ENCODE data around the gene NDUFAF2. TPM values are rescaled to one million over a fixed set of nuclear protein-coding genes. Genes with fewer than 3 reads are reported as not detected.
"Not testable (repeated sequence)": the region's sequence is repeated elsewhere in the genome, so short reads cannot be mapped to it uniquely, and the experiment has no call there.

The NDUFAF2 gene
- total RNA-seq, 6 experiments from 2014 or later, result 40.4 to 57.3 (median 51.5) TPM

GRCh38 chr5:60977956-60978737 is 33.1 kb downstream of the NDUFAF2 start:
- Mint-ChIP-seq H3K9me3 (peaks cover 5% of the 10 kb centered on the region), H3K4me3 (no peak overlapping the region), H3K27ac (no peak overlapping the region), H3K27me3 (ENCODE audit: insufficient read depth) (no peaks in the 10 kb centered on the region; the same call in 1 of the 2 replicates), H3K4me1 (ENCODE audit: low read depth) (no peaks in the 10 kb centered on the region), H3K36me3 (ENCODE audit: low read depth) (peaks cover 11% of the 10 kb centered on the region)
- TF ChIP-seq CTCF (IDR thresholded peaks at IDR 0.05), result no peak
- DNase-seq, result no peak

- no peak for TF ChIP-seq CTCF (IDR thresholded peaks at IDR 0.05)
- H3K27me3 Mint-ChIP-seq (ENCODE audit: insufficient read depth), result no peaks in the 10 kb centered on the region; the same call in 1 of the 2 replicates
- H3K36me3 Mint-ChIP-seq (ENCODE audit: low read depth), result peaks cover 11% of the 10 kb centered on the region
- no peak for DNase-seq
- peaks cover 5% of the 10 kb centered on the region for H3K9me3 Mint-ChIP-seq
- no peak overlapping the region for H3K27ac Mint-ChIP-seq
- no peak overlapping the region for H3K4me3 Mint-ChIP-seq
- H3K4me1 Mint-ChIP-seq (ENCODE audit: low read depth), result no peaks in the 10 kb centered on the region
Observed at GRCh38 chr5:60978968-60979367, 34.0 kb downstream of the NDUFAF2 start.

- no peak for DNase-seq
- H3K4me1 Mint-ChIP-seq (ENCODE audit: low read depth), result no peaks in the 10 kb centered on the region
- no peak for TF ChIP-seq CTCF (IDR thresholded peaks at IDR 0.05)
- peaks cover 15% of the 10 kb centered on the region for H3K36me3 Mint-ChIP-seq (ENCODE audit: low read depth)
- peaks cover 9% of the 10 kb centered on the region for H3K9me3 Mint-ChIP-seq
- no peaks in the 10 kb centered on the region; the same call in 1 of the 2 replicates for H3K27me3 Mint-ChIP-seq (ENCODE audit: insufficient read depth)
- no peak overlapping the region for H3K4me3 Mint-ChIP-seq
- H3K27ac Mint-ChIP-seq, result no peak overlapping the region
Observed at GRCh38 chr5:60980511-60980910, 35.5 kb downstream of the NDUFAF2 start.

- H3K27me3 Mint-ChIP-seq (ENCODE audit: insufficient read depth); H3K9me3 Mint-ChIP-seq; H3K27ac Mint-ChIP-seq; H3K4me1 Mint-ChIP-seq (ENCODE audit: low read depth); DNase-seq; H3K4me3 Mint-ChIP-seq: not testable (repeated sequence)
- H3K36me3 Mint-ChIP-seq (ENCODE audit: low read depth), result peaks cover 28% of the 10 kb centered on the region
Observed at GRCh38 chr5:60982127-60982526, 37.1 kb downstream of the NDUFAF2 start.

GRCh38 chr5:60989790-60990189 is 44.8 kb downstream of the NDUFAF2 start:
- TF ChIP-seq CTCF (IDR thresholded peaks at IDR 0.05), result no peak
- peaks cover 4% of the 10 kb centered on the region; the same call in 1 of the 2 replicates for H3K9me3 Mint-ChIP-seq
- H3K27me3 Mint-ChIP-seq (ENCODE audit: insufficient read depth), result no peaks in the 10 kb centered on the region
- H3K36me3 Mint-ChIP-seq (ENCODE audit: low read depth), result peaks cover 37% of the 10 kb centered on the region
- H3K4me1 Mint-ChIP-seq (ENCODE audit: low read depth), result peaks cover 14% of the 10 kb centered on the region; the same call in 1 of the 2 replicates
- no peak overlapping the region for H3K4me3 Mint-ChIP-seq
- no peak for DNase-seq
- no peak overlapping the region for H3K27ac Mint-ChIP-seq

- TF ChIP-seq CTCF (IDR thresholded peaks at IDR 0.05), result no peak
- Mint-ChIP-seq H3K4me3 (no peak overlapping the region), H3K27me3 (ENCODE audit: insufficient read depth) (no peaks in the 10 kb centered on the region), H3K9me3 (no peaks in the 10 kb centered on the region), H3K36me3 (ENCODE audit: low read depth) (peaks cover 14% of the 10 kb centered on the region), H3K4me1 (ENCODE audit: low read depth) (peaks cover 3% of the 10 kb centered on the region; the same call in 1 of the 2 replicates), H3K27ac (no peak overlapping the region)
- DNase-seq, result no peak
Observed at GRCh38 chr5:60992871-60993270, 47.9 kb downstream of the NDUFAF2 start.
